ENCODE measurements around the gene ASIC4. TPM values are rescaled to one million over a fixed set of nuclear protein-coding genes. Genes with fewer than 3 reads are reported as not detected.

Gene ASIC4
- total and polyA plus RNA-seq, 9 of the 15 experiments (the other 6 are each of a cell fraction or from before 2014, with no cell fraction given), result 0.07 to 19.2 (median 4.8) TPM

DNA sequence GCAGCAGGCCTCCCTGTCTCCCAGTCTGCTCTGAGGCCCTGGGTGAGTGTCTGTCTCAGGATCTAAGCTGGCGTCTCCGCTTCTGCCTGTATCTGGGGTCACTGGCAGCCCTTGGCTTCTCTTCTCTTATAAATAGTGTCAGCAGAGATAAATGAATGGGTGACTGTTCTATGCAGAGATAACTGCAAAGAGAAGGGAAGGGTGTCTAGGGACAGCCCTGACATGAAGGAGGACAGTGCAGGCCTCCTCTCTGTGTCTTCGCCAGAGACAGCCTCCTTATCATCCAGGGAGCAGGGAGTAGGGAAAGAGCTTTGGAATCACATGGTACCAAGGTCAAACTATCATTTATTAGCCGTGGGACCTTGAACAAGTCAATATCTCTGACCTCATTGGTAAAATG is 43.9 kb upstream of the ASIC4 start:
- DNase-seq (ENCODE audit: extremely low read depth in 1 of 4, low spot score in 3 of 4) (peak in 1 of 4 experiments; percentile 18), ATAC-seq (no peak), FAIRE-seq (no peak)
- H3K27ac ChIP-seq (ENCODE audit: extremely low read depth, low read depth, low read length), result no peak overlapping the region
- 25% methylated on average over 4 of the region's 4 CpGs for WGBS (ENCODE audit: insufficient coverage, low coverage, missing lambda C conversion rate)
- peak overlapping the region in 1 of 2 experiments; percentile 78; a peak in 1 of 4 replicates for H3K9ac ChIP-seq (ENCODE audit: insufficient read depth in 1 of 2, low read depth in 2 of 2, low read length in 2 of 2)
- no peaks in the 10 kb centered on the region for H3K9me3 ChIP-seq (replicated peaks; ENCODE audit: control insufficient read depth, insufficient read depth, low read depth, low read length)
- BruUV-seq (replicated peaks), result no TSS peak
- no peaks in the 10 kb centered on the region for H3K27me3 ChIP-seq (ENCODE audit: control insufficient read depth in 2 of 2, insufficient read depth in 2 of 2, low read length in 2 of 2)
- H3K4me2 ChIP-seq (ENCODE audit: insufficient read depth, low read length), result no peak overlapping the region; the same call in 1 of the 2 replicates
- no peak overlapping the region for H2AFZ ChIP-seq (ENCODE audit: low read depth, low read length)
- H4K20me1 ChIP-seq (replicated peaks; ENCODE audit: control insufficient read depth, insufficient read depth, low read length), result no peaks in the 10 kb centered on the region
- ChIA-PET CTCF (ENCODE audit: low intra/inter-chr PET ratio) (no interaction called here), POLR2A (interaction anchor here (0.6 kb wide), 2 partner anchors 17 to 34 kb away, joined by 3 read pairs; no protein-coding TSS in a partner anchor)
- 0 out of 4 replicates have a peak, but pooled peaks of 1 of the 2 experiments have one; percentile 2 for TF ChIP-seq KDM1A (IDR thresholded peaks at IDR 0.05)
- TF ChIP-seq CEBPG (CRISPR knock-in tag; IDR thresholded peaks at IDR 0.05), result no peak
- no peak for TF ChIP-seq CEBPG (tag; conservative IDR thresholded peaks at IDR 0.05 in 1 of 2, IDR thresholded peaks at IDR 0.05 in 1 of 2)
- TF ChIP-seq ESRRA (IDR thresholded peaks at IDR 0.05; ENCODE audit: borderline replicate concordance, low read depth), result 0 out of 2 replicates have a peak, but pooled peaks have one; percentile 20
- TF ChIP-seq MEIS2 (IDR thresholded peaks at IDR 0.05; ENCODE audit: partially characterized antibody), result peak; percentile 27
- in situ Hi-C loops (cut with MboI) (loop anchor here (10.0 kb wide), 1 partner anchor 54 kb away; no protein-coding TSS in a partner anchor), intact Hi-C loops (cut with micrococcal nuclease) (no loop called here)
- peaks cover 19 to 62% of the 10 kb centered on the region in 2 experiments; a peak in 4 of 5 replicates for H3K4me1 ChIP-seq (replicated peaks in 1 of 2; ENCODE audit: control insufficient read depth in 2 of 2, insufficient read depth in 2 of 2, low read length in 2 of 2)
- no peak overlapping the region for H3K4me3 ChIP-seq
- no peaks in the 10 kb centered on the region for H3K9me1 ChIP-seq (ENCODE audit: control insufficient read depth, insufficient read depth, low read length)
- no peaks in the 10 kb centered on the region for H3K79me2 ChIP-seq (ENCODE audit: control insufficient read depth, insufficient read depth, low read length)
- H3K36me3 ChIP-seq (ENCODE audit: control insufficient read depth, insufficient read depth, low read length), result no peaks in the 10 kb centered on the region

Measured in K562 (cell line).